ENCODE results near the gene ABHD2.
"Not testable (repeated sequence)": the region's sequence is repeated elsewhere in the genome, so short reads cannot be mapped to it uniquely, and the experiment has no call there.

The ABHD2 gene

DNA sequence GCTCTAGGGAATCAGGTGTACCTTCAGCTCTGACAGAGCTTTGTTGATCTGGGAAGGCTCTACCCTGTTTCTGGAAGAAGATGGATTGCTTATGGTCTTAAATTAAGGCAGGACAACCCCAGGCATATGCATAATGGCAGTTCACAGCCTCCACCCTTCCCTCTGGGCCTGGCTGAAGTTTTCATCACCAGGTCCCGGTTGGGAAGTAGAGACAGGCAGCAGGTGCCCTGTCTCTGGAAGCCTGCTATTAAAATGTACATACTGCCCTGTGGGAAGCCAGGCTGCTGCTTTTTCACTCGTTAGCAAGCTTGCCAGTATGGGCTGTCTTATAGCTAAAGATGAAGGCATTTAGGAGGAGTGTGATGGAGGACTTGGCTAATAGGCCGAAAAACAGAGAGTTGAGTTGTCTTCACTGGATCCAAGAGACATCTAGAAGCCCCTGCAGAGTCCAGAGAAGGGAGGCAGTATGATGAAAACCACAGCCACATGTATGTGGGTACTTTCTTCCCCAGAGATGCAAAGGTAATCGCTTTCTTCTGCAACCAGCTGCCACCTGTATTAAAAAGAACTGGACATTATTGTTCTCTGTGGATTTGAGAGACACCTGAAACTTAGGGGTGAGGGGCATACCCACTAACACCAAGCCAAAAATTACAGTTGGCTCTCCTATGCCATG, 34.4 kb downstream of the ABHD2 start:
- no peak for DNase-seq

DNA sequence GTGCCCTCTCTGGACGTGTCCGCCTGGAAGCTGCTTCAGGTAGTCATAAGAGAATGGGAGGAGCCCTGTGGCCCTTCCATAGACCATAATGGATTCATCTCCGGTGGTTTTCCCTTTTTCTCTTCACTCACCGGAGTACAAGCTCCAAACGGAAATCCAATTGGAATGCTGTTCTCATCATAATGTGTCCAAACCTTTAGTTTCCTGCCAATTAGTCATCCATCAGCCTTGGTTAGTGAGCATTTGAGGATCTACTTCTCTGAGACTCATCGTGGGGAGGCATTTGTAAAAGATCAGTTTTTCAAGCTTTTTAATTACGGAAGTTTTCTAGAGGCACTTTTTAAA, 34.9 kb downstream of the ABHD2 start:
- DNase-seq = no peak

DNA sequence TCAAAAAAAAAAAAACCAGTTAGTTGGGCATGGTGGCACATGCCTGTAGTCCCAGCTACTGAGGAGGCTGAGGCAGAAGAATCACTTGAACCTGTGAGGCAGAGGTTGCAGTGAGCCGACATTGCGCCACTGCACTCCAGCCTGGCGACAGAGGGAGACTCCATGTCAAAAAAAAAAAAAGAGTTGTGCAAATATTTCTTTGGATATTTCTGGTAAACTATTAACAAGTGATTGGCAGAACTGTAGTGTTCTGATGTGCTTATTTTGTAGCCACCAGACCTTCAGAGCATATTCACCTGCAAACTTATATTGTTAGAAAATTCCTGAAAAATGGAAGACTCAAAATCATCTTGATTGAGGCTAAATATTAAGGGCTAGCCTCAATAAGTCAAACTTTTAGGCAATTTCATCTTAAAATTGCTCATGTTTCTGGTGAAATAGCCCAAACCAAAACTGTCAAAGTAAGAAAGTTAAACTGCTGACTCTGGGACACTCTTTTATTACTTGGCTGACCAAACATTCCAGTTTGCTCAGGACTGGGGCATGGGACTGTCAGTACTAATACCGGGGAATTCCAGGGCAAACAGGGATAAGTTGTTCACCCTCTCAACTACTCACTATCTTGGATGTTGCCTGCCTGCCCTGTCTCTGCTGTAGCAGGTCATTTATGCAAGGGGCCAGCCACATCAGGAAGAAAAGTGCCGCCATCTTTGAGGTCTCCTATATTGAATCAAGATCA, 37.0 kb downstream of the ABHD2 start:
- no peak for DNase-seq

GRCh38 chr15:89126009-89126408, 37.8 kb downstream of the ABHD2 start:
- DNase-seq = no peak

DNA sequence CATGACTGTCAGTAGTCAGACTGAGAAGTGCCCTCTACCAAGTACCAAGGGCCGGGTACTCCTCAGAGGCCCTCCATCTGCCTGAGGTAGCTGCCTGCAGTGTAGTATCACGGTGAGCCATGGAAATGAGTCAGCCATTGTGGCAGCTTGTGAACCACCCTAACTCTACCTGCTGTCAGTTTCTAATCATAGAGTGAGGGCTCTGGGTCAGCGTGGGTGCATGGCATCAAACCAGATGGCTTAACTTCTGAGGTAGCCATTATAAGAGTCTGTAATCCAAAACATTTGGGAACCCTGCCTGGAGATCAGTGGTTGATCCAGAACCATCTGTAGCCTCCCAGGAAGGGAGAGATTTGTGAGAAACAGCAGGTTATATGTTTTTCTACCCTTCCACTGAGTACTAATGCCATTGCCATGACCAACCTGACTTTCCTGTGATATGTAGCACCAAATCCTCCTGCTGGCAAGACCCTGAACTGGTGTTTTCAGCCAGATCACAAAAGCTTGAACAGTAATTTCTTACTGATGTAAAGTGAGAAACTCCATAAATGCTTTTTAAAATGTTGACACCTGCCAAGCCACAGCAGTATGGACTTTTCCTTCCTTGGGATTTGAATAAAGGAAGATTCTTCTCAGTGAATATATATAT, 38.9 kb downstream of the ABHD2 start:
- no peak for DNase-seq

GRCh38 chr15:89128320-89129122, 40.3 kb downstream of the ABHD2 start:
- no peak for DNase-seq

- DNase-seq = peak; percentile 39
These were observed 41.0 kb downstream of the ABHD2 start for GRCh38 chr15:89129123-89129815.

DNA sequence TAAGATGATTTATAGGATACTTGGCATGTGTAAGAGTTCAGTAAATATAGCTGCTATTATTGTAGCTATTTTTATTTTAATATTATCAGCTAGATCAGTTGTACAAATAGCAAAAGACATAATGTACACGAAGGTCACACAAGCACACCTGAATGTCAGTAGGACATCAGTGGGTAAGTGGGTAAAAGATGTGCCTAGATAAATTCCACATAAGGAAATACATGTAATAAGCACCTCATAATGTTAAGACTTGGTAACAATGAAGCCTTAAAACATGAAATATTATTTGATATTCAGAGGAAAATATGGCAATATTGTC, 41.5 kb downstream of the ABHD2 start:
- DNase-seq = no peak

GRCh38 chr15:89130201-89130600, 41.9 kb downstream of the ABHD2 start:
- no peak for DNase-seq

GRCh38 chr15:89131731-89132130, 43.5 kb downstream of the ABHD2 start:
- no peak for DNase-seq

DNA sequence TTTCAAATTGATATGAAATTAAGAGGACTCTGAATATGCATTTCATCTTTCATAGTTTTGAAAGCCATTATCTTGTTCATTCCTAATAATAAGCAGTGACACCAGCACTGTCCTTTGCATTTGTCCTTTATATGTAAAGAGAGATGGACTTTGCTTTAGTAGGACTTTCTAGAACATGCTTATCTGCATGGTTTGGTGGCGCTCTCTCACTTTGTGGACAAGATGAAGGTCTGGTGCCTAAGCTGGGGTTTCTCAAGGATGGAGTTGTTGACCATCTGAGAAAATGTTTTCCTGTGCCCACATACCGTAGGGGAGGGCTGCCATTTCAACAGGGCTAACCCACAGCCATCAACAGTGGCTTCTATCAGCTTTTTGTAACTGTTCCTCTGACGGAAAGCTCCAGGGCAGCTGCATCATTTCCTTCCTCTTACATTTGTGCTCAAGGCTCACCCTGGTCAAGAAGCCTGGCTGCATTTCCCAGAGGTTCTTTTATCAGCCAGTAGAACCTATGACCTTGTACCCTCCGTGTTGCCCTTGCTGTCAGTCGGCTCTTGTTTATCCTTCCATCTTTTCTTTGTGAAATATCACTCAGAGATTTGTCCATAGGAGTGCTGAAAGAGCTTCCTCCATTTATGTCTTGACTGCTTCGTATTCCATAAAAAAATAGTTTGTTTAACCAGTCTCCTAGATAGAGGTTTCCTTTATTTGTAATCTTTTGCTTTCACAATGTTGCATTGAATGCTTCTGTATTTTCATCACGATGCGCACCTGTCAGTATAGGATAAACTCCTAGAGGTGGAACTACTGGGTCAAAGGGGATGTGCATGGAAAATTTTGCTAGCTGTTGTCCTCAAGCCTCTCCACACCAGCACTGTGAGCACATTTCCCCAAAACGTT, 44.6 kb downstream of the ABHD2 start:
- DNase-seq = no peak

DNA sequence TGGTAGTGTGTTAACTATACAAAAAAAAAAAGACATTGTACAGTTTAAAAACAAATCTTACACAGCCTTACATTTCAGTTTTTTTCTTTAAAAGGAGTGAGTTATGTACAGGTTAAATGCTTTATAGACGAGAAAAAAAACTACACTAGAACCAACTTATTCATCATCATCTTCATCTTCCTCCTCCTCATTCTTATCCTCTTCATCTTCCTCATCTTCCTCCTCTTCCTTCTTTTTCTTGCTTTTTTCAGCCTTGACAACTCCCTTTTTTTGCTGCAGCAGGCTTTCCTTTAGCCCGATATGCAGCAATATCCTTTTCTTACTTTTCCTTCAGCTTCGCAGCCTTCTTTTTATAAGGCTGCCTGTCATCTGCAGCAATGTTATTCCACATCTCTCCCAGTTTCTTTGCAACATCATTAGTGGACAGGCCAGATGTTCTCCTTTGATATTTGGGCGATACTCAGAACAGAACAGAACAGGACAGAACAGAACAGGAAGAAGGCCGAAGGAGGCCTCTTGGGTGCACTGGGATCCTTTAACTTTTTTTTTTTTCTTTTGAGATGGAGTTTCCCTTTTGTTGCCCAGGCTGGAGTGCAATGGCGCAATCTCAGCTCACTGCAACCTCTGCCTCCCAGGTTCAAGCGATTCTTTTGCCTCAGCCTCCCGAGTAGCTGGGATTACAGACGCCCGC, 47.3 kb downstream of the ABHD2 start:
- not testable (repeated sequence) for DNase-seq

DNA sequence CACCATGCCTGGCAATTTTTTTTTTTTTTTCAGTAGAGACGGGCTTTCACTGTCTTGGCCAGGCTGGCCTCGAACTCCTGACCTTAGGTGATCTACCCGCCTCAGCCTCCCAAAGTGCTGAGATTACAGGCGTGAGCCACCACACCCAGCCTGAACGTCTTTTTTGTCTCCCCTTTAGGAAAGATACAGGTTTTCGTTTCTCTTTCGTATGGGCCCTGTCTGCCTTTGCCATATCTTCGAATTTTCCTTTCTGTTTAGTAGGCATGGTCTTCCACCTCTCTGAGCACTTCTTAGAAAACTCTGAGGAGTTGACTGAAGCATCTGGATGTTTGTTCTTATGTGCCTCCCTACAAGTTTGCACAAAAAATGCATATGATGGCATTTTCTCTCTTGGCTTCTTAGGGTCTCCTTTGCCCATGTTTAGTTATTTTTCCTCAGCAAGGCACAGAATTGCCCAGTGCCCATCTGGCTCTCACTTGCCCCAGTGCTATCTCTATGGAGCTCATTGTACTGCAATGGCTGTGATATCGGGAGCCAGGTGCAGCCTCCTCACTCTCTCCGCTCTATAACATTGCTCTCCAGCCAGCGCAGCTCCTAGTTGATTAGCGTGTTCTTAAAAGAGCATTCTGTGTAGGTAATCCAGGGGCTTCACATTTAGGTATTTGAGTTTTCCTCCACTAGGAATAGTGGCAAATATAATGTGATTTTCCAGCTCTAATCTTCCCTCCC, 48.0 kb downstream of the ABHD2 start:
- DNase-seq = no peak

DNA sequence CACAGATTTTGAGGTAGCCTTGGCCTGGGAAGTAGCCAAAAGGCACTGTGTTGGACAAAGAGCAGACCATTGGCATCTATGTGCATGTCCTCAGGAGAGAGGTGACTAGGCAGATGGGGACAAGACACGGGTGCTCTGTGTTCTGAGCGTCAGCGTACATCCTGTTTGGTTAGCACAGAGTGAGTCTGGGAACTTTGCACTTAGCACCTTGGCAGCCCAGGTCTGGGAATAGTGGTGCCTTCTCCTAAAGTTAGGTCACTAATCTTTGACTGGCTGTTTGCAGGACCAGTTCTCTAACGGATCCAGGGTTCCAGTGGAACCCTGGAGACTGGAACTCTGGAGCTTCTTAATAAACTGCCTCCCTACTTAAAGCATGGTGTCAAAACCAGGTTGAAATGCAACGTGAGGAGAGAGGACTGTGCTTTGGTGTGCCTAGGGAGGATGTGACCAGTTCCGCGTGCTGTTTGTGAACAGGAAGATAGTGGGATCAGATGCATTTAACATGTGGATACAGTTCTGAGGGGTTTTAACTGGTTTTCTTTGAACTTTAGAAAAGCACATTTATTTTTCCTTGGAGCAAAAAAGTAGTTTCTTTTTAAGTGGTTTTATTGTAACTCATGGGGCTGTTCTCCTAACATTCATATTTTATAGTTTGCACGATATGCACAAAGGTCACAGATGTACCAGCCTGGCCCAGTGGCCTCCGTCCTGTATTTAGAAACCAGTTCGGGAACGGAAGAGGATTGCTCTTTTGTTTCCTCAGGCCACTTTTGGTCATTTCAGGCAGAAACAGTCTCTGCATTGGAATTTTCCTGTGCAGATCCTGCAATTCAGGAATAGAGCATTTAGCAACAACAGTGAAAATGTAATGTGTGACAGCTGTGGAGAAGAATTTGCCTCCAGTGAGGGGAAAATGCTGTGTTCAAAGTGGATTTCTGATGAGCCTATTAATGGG, 48.8 kb downstream of the ABHD2 start:
- no peak for DNase-seq

DNA sequence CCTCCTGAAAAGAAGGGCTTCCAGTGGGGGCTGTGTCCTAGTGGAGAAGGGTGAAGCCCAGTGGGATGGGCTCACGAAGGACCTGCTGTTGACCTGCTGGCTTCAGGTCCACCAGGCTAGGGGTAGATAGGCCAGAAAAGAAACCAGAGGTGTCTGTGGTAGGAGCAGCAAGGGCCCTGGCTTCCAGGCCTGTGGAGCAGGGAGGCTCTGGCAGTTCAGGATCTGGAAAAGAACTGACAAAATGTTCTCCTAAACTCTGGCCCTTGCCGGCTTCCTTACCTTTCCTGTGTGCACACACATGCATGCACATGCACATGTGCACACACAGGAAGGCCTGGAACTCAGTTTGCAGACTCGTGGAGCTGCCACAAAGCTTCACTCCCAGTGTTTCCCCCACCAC, 49.7 kb downstream of the ABHD2 start:
- no peak for DNase-seq

DNA sequence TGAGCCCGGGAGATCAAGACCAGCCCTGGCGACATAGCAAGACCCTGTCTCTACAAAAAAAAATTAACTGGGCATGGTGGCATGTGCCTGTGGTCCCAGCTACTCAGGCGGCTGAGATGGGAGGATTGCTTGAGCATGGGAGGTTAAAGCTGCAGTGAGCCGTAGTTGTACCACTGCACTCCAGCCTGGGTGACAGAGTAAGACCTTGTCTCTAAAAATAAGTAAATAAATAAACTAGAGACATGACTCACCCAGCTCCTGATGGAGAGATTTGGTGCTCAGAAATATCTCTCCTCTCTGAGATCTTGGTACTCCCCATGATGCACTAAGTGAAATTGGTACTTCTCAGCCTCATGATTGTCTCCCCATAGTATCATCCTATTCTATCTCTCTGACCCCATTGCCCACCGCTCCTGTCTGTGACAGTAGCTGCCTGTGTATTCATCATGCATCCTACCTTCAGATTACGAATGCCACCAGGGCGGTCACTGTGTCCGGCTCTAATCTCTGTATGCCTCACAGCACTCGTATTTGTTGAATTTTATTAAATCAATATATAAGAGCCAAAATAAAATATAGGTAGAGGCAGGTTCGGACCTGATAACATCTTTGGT, 50.9 kb downstream of the ABHD2 start:
- no peak for DNase-seq

- DNase-seq = no peak
These were observed 51.6 kb downstream of the ABHD2 start for GRCh38 chr15:89139613-89140499.

DNA sequence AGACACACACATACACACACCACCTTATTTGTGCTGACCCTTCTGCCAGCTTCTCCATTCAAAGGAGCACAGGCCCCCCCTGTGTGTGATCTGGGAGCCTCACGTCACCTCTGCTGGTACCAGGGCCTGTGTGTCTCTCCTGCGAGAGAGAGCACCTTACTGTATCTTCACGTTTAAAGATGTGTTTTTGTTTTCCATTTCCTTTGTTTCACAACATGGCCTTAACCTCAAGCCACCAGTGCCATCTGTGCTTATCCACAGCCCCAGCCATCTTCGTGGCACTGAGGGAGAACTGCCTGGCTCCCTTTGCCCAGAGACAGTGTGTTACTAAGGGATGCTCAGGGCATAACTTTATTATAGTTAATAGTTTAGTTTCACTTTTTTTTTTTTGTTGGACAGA, 52.3 kb downstream of the ABHD2 start:
- DNase-seq = no peak

Data from NCI-H510A treated with DMSO at 0.1 percent for 48 hours (cell line).